OCI-LY1 (cell line): Measurements from ENCODE around the gene TMEM60.

Experiments used
- H2AFZ ChIP-seq: fragments of 200-600 bp; sonication (generic), shearing (Covaris generic); 2 replicates; pipeline ENCODE4 v1.6.0; 2014; ENCODE audit warnings: antibody characterized with exemption, mild to moderate bottlenecking, low read length
- H3F3A ChIP-seq: fragments of 200-600 bp; sonication (generic), shearing (Covaris generic); 2 replicates; pipeline ENCODE4 v1.6.0; 2014; ENCODE audit warnings: mild to moderate bottlenecking, antibody characterized with exemption, low read length, moderate library complexity; ENCODE audit not compliant: insufficient read depth
- H3K27ac ChIP-seq: fragments of 200-600 bp; sonication (generic); 2 replicates; pipeline ENCODE4 v1.5.1; 2014; ENCODE audit warnings: low read length, mixed run types, mild to moderate bottlenecking, low read depth; ENCODE audit not compliant: poor library complexity, severe bottlenecking
- H3K27me3 ChIP-seq: fragments of 200-600 bp; sonication (generic); 2 replicates; pipeline ENCODE4 v1.6.0; 2014; ENCODE audit warnings: antibody characterized with exemption, mild to moderate bottlenecking, low read length, moderate library complexity; ENCODE audit not compliant: insufficient read depth
- H3K36me3 ChIP-seq: fragments of 200-600 bp; sonication (generic); 2 replicates; pipeline ENCODE4 v1.6.1; 2014; ENCODE audit warnings: mild to moderate bottlenecking, antibody characterized with exemption, low read length, moderate library complexity, mixed read lengths; ENCODE audit not compliant: insufficient read depth
- H3K4me1 ChIP-seq: fragments of 200-600 bp; sonication (generic); 2 replicates; pipeline ENCODE4 v1.5.1; 2014; ENCODE audit warnings: mild to moderate bottlenecking, low read length, moderate library complexity; ENCODE audit not compliant: insufficient read depth, severe bottlenecking
- H3K4me2 ChIP-seq: fragments of 200-600 bp; sonication (generic), shearing (Covaris generic); 2 replicates; pipeline ENCODE4 v1.6.1; 2014; ENCODE audit warnings: low read length
- H3K4me3 ChIP-seq: fragments of 200-600 bp; sonication (generic); 2 replicates; pipeline ENCODE4 v1.5.1; 2014; ENCODE audit warnings: low read length, low read depth, mild to moderate bottlenecking, mixed read lengths; ENCODE audit not compliant: poor library complexity, severe bottlenecking
- H3K79me2 ChIP-seq: fragments of 200-600 bp; shearing (Covaris generic); 2 replicates; pipeline ENCODE4 v1.6.1; 2016; ENCODE audit warnings: mixed run types, low read length, mixed read lengths; ENCODE audit not compliant: insufficient read depth
- H3K9ac ChIP-seq: fragments of 200-600 bp; sonication (generic), shearing (Covaris generic); 2 replicates; pipeline ENCODE4 v1.6.1; 2014; ENCODE audit warnings: mild to moderate bottlenecking, low read length, mixed read lengths
- H3K9me2 ChIP-seq: fragments of 200-600 bp; sonication (generic), shearing (Covaris generic); 2 replicates; pipeline ENCODE4 v1.6.1; 2014; ENCODE audit warnings: low read depth, mild to moderate bottlenecking, low read length, mixed read lengths
- H3K9me3 ChIP-seq: fragments of 200-600 bp; shearing (Covaris generic); 2 replicates; pipeline ENCODE4 v1.6.1; 2014; ENCODE audit warnings: low read length, mixed read lengths
- H4K20me1 ChIP-seq: fragments of 200-600 bp; sonication (generic), shearing (Covaris generic); 2 replicates; pipeline ENCODE4 v1.6.0; 2016; ENCODE audit warnings: mild to moderate bottlenecking, low read length; ENCODE audit not compliant: insufficient read depth
- CTCF ChIP-seq: fragments of 200-600 bp; sonication (generic), shearing (Covaris generic); IDR thresholded peaks from 2 replicates; pipeline ENCODE4 v1.5.1; 2017; ENCODE audit warnings: mild to moderate bottlenecking, antibody characterized with exemption, low read length, moderate library complexity, mixed read lengths
- EZH2 ChIP-seq: fragments of 200-600 bp; sonication (generic), shearing (Covaris generic); IDR thresholded peaks from 2 replicates; pipeline ENCODE4 v1.8.0; 2017; ENCODE audit warnings: borderline replicate concordance, mixed run types, mild to moderate bottlenecking, antibody characterized with exemption, low read length, moderate library complexity, mixed read lengths

TMEM60 gene

DNA sequence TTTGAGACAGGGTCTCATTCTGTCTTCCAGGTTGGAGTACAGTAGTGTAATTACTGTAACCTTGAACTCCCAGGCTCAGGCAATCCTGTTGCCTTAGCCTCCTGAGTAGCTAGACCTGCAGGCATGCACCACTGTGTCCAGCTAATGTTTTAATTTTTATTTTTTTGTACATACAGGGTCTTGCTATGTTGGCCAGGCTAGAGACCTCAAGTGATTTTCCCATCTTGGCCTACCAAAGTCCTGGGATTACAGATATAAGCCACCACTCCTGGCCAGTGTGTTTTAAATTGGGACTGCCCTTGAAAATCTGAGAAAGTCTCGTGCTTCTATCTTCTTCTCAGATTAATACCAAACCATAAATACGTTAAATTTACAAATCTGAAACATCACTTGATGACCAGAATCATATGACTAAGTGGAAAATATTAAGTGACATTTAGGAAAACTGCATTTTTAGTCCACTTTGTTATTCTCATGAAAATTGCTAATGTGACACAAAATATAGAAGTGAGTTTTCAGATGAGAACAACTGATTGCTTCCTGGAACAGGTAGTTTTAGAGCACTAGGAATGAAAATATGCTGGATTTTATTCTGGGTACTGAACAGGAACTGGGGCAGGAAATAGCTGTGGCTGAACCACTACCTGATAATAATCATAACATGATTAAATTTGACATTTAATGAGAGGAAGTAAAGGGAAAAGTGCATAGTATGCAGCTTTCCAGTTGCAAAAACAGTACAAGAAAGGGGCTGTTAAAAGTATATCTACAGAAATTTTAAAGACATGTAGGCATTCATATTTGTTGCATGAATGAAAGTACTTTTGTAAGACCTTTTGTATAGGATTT, 4.5 kb upstream of the TMEM60 start:
- Histone ChIP-seq H4K20me1 (0 out of 2 replicates have a peak, but pooled peaks cover 3% of the 10 kb centered on the region), H3K9ac (no peak overlapping the region), H3K27me3 (no peaks in the 10 kb centered on the region), H3K79me2 (peaks cover 86% of the 10 kb centered on the region), H3K4me2 (no peak overlapping the region), H3F3A (no peaks in the 10 kb centered on the region), H3K9me2 (no peaks in the 10 kb centered on the region), H3K9me3 (peaks cover 25% of the 10 kb centered on the region), H3K36me3 (no peaks in the 10 kb centered on the region; the same call in 1 of the 2 replicates), H3K27ac (peak overlapping the region; percentile 2), H3K4me3 (no peak overlapping the region), H2AFZ (no peak overlapping the region), H3K4me1 (peaks cover 31% of the 10 kb centered on the region)
- TF ChIP-seq EZH2 (no peak), CTCF (no peak)

DNA sequence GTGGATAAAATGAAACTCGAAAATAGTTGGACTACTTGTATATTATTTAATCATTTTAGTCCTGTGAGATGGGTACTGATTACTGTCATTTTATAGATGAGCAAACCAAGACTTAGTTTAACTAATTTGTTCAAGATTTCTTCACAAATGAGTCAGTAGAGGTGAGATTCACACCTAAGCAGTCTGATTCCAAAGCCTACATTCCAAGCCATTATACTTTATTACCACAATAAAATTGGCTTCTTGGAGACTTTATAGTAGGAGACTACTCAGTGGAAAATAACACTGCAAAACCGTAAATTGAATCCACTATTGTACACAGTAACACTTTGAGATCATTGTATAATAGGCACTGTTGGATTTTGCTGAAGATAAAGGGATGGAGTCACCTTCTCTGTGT, 2.5 kb upstream of the TMEM60 start:
- Histone ChIP-seq H3K4me1 (peaks cover 48% of the 10 kb centered on the region), H3K9me3 (0 out of 2 replicates have a peak, but pooled peaks cover 5% of the 10 kb centered on the region), H3K79me2 (peaks cover 83% of the 10 kb centered on the region), H3K4me2 (peak overlapping the region; percentile 93), H3K27me3 (no peaks in the 10 kb centered on the region), H3F3A (no peaks in the 10 kb centered on the region), H3K36me3 (no peaks in the 10 kb centered on the region; the same call in 1 of the 2 replicates), H2AFZ (no peak overlapping the region), H3K4me3 (peak overlapping the region; percentile 90), H3K9me2 (no peaks in the 10 kb centered on the region), H3K27ac (no peak overlapping the region), H3K9ac (no peak overlapping the region), H4K20me1 (no peaks in the 10 kb centered on the region)
- TF ChIP-seq EZH2 (no peak), CTCF (no peak; the same call in 1 of the 2 replicates)

- H3K4me2 ChIP-seq: peak overlapping the region; percentile 93
- H3K4me3 ChIP-seq: peak overlapping the region; percentile 90
- H2AFZ ChIP-seq: no peak overlapping the region
- TF ChIP-seq EZH2: no peak
- peak; percentile 18; the same call in 1 of the 2 replicates for TF ChIP-seq CTCF
- no peak overlapping the region for H3K27ac ChIP-seq
- H3K36me3 ChIP-seq: no peaks in the 10 kb centered on the region
- peaks cover 51% of the 10 kb centered on the region for H3K4me1 ChIP-seq
- no peaks in the 10 kb centered on the region for H4K20me1 ChIP-seq
- H3F3A ChIP-seq: no peaks in the 10 kb centered on the region
- no peaks in the 10 kb centered on the region for H3K9me3 ChIP-seq
- peaks cover 80% of the 10 kb centered on the region for H3K79me2 ChIP-seq
- H3K9ac ChIP-seq: peak overlapping the region; percentile 82
- no peaks in the 10 kb centered on the region for H3K9me2 ChIP-seq
- no peaks in the 10 kb centered on the region for H3K27me3 ChIP-seq
Measured at GRCh38 chr7:77800158-77800557, 1.9 kb upstream of the TMEM60 start.
